Gastroesophageal sphincter (tissue), 4 donors: ENCODE data around the gene USP43. TPM values are rescaled to one million over a fixed set of nuclear protein-coding genes. Genes with fewer than 3 reads are reported as not detected.

Experiments used
- ATAC-seq: fragments of 150-250 bp; one replicate; pipeline ENCODE4 v1.9.1; 2016; ENCODE audit warnings: mild to moderate bottlenecking, moderate library complexity
- H3K27ac ChIP-seq, 4 donors: fragments of 200-600 bp; sonication (generic) in 3 of 4; 1 replicate in 3 of 4; 2 replicates in 1 of 4; pipeline ENCODE4 v1.5.1; 2016 to 2019
- H3K27me3 ChIP-seq: fragments of 200-600 bp; sonication (generic); one replicate; pipeline ENCODE4 v1.5.1; 2019
- H3K36me3 ChIP-seq, 2 donors: fragments of 200-600 bp; sonication (generic); one replicate each; pipeline ENCODE4 v1.5.1; 2019; ENCODE audit warnings: control low read depth in 1 of 2
- H3K4me1 ChIP-seq, 3 donors: fragments of 200-600 bp; sonication (generic); 1 replicate in 2 of 3; 2 replicates in 1 of 3; pipeline ENCODE4 v1.5.1; 2016 to 2019; ENCODE audit warnings: control low read depth in 2 of 3
- H3K4me3 ChIP-seq, 2 donors: fragments of 200-600 bp; sonication (generic); one replicate each; pipeline ENCODE4 v1.5.1; 2019; ENCODE audit warnings: mild to moderate bottlenecking in 1 of 2, moderate library complexity in 1 of 2
- H3K9me3 ChIP-seq, 3 donors: fragments of 200-600 bp; sonication (generic); one replicate each; pipeline ENCODE4 v1.5.1; 2017 to 2019; ENCODE audit warnings: control low read depth in 2 of 3
- CTCF ChIP-seq, 4 experiments: fragments of 200-600 bp in 2 of 4; fragments of 450-650 bp in 2 of 4; sonication (generic) in 1 of 4; IDR thresholded peaks; one replicate each; pipeline ENCODE4 v1.5.1; 2017 to 2019; ENCODE audit warnings: antibody characterized with exemption in 4 of 4, mild to moderate bottlenecking in 2 of 4, moderate library complexity in 2 of 4
- EP300 ChIP-seq: sonication (generic); formaldehyde crosslinking; IDR thresholded peaks from one replicate; pipeline ENCODE4 v1.6.1; 2017; ENCODE audit warnings: antibody characterized with exemption, mild to moderate bottlenecking
- POLR2A ChIP-seq, 2 donors: fragments of 450-650 bp; IDR thresholded peaks; one replicate each; pipeline ENCODE4 v1.6.1; 2017; ENCODE audit warnings: antibody characterized with exemption in 2 of 2, mild to moderate bottlenecking in 2 of 2, moderate library complexity in 1 of 2
- POLR2AphosphoS5 ChIP-seq: sonication (generic); formaldehyde crosslinking; IDR thresholded peaks from one replicate; pipeline ENCODE4 v1.6.1; 2017; ENCODE audit warnings: antibody characterized with exemption
- WGBS, 2 donors: methylation state at CpG; one replicate each; pipeline ENCODE4 v1.1.5; 2018; ENCODE audit warnings: low coverage in 1 of 2; 5-methylcytosine and 5-hydroxymethylcytosine counted together
- total RNA-seq, 4 donors: library from RNA; depleted of rRNA; stranded (reverse); fragments of >200 nt; gene quantifications; one replicate each; pipeline ENCODE4 v1.1.0, GENCODE V29; 2016

USP43 gene
- total RNA-seq, 4 donors from 2014 or later = 0.17 to 0.27 TPM; not detected in 2

DNA sequence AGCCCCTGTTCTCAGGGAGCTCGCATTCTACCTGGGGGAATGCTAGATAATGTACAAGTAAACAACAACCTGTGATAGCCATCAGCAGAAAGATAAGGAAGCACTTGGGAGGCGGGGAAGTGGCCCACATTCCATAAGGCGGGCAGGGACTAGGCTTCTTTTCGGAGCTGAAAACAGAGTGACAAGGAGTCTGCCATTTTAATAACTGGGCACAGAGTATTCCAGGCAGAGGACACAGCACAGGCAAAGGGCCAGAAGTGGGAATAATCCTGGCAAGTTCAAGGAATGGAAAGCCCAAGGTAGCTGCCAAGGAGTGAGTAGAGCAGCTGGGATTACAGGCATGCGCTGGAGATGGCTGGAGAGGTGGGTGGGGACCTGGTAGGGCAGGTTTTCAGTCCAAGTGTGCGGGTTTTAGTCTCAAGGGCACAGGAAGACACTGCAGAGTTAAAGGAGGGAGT, 24.3 kb downstream of the USP43 start:
- no peak for ATAC-seq
- H3K36me3 ChIP-seq = no peaks in the 10 kb centered on the region
- H3K4me1 ChIP-seq = no peaks in the 10 kb centered on the region
- 68 to 70% methylated on average over 3 to 6 of the region's 6 CpGs for WGBS, 2 donors
- H3K4me3 ChIP-seq = no peak overlapping the region
- TF ChIP-seq CTCF (IDR thresholded peaks at IDR 0.05) (no peak), POLR2AphosphoS5 (no peak), POLR2A (IDR thresholded peaks at IDR 0.05) (no peak), EP300 (no peak)
- H3K27ac ChIP-seq = no peak overlapping the region
- H3K27me3 ChIP-seq = peaks cover 29% of the 10 kb centered on the region
- peaks cover 0 to 7% (median 0%) of the 10 kb centered on the region in 3 donors for H3K9me3 ChIP-seq

DNA sequence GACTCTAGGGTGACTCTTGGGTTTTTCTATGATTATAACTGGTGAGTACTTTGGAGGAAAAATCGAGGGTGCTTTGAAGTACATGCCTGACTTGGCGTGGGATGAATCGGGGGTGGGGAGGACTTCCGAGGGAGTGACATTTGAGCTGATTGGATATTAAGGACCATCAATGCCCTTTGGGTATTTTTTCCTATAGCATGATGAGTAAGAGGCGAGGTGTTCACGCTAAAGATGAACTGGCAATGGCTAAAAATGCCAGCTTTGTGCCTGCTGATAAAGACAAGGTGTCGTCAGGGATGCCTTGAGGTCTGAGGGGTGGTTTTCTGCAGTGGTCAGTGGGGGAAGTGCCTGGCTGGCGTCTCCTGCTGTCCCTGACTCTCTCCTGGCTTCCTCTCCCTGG, 25.3 kb downstream of the USP43 start:
- no peak overlapping the region for H3K27ac ChIP-seq
- peaks cover 0 to 6% (median 0%) of the 10 kb centered on the region in 3 donors for H3K9me3 ChIP-seq
- WGBS, 2 donors = 64 to 90% methylated on average over 2 to 7 of the region's 8 CpGs
- H3K4me3 ChIP-seq = no peak overlapping the region
- peaks cover 29% of the 10 kb centered on the region for H3K27me3 ChIP-seq
- H3K36me3 ChIP-seq = no peaks in the 10 kb centered on the region
- no peaks in the 10 kb centered on the region for H3K4me1 ChIP-seq
- ATAC-seq = no peak
- no peak for TF ChIP-seq EP300
- no peak for TF ChIP-seq CTCF (IDR thresholded peaks at IDR 0.05)
- no peak for TF ChIP-seq POLR2AphosphoS5
- TF ChIP-seq POLR2A (IDR thresholded peaks at IDR 0.05) = no peak

DNA sequence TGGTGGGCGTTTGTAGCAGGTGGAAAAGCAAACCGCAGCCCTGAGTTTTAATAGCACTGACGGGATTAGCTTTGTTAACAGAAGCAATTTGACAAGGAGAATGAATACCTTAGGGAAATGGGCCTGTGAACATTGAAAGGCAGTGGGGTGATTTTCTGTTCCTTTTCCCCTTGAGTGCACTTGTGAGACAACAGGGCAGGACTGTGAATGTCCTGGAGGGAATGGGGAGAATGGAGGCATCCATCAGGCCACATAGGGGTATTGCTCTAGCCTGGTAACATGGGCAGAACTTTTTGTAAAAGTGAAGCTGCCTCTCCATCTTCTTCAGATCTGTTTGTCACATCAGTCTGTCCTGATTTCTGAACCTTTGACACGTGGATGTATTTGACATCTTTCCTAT, 26.2 kb downstream of the USP43 start:
- peaks cover 21% of the 10 kb centered on the region for H3K27me3 ChIP-seq
- ATAC-seq = no peak
- TF ChIP-seq CTCF (IDR thresholded peaks at IDR 0.05) = no peak
- no peak for TF ChIP-seq POLR2AphosphoS5
- no peak for TF ChIP-seq POLR2A (IDR thresholded peaks at IDR 0.05)
- TF ChIP-seq EP300 = no peak

DNA sequence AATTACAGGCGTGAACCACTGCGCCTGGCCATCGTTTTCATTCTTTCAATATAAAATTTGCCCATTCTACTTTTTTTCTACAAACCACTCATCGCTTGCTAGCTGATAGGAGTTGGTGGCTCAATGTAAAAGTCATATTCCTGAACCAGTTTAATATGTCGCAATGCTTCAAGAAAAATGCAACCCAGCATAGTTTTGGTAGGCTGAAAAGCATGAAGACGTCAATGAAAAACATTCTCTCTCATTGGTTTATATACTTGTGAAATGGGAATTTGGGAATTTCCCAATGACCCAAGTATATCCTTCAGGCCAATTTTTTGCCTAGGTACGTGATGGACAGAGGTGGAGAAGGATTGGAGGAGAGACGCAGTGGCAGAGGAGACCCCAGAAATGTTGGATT, 26.9 kb downstream of the USP43 start:
- ATAC-seq = no peak
- WGBS, 2 donors = 74 to 85% methylated on average over 6 to 8 of the region's 8 CpGs
- Histone ChIP-seq H3K9me3 (no peaks in the 10 kb centered on the region), H3K4me1 (no peaks in the 10 kb centered on the region), H3K27ac (no peak overlapping the region), H3K4me3 (no peak overlapping the region), H3K36me3 (no peaks in the 10 kb centered on the region), H3K27me3 (peaks cover 21% of the 10 kb centered on the region)
- TF ChIP-seq EP300 (no peak), CTCF (IDR thresholded peaks at IDR 0.05) (no peak), POLR2A (IDR thresholded peaks at IDR 0.05) (no peak)

More for the DNA sequence above, 26.2 kb downstream of the USP43 start:
- H3K9me3 ChIP-seq = no peaks in the 10 kb centered on the region
- H3K36me3 ChIP-seq = no peaks in the 10 kb centered on the region
- H3K4me1 ChIP-seq = no peaks in the 10 kb centered on the region
- 57 to 67% methylated on average over 4 of the region's 4 CpGs for WGBS, 2 donors
- no peak overlapping the region for H3K4me3 ChIP-seq
- no peak overlapping the region for H3K27ac ChIP-seq

DNA sequence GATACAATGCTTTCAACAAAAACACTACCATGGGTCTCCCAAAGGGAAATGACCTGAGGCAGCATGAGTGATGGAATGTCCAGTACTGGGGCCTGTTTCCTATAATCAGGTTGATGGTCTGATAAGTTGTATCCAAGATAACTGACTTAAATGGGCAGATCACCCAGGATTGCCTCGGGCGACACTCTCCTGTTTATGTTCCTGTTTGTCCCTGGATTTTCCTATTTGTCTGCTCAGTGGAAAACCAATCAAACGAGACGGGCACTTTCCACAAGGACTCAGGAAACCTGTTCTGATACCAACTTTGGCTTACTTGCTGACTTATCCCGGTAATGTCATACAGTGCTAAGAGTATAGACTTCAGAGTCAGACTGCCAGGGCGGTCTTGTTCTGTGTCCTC, 27.4 kb downstream of the USP43 start:
- no peaks in the 10 kb centered on the region for H3K9me3 ChIP-seq
- no peak for TF ChIP-seq EP300
- no peak for TF ChIP-seq POLR2AphosphoS5
- no peak for TF ChIP-seq CTCF (IDR thresholded peaks at IDR 0.05)
- TF ChIP-seq POLR2A (IDR thresholded peaks at IDR 0.05) = no peak
- H3K27me3 ChIP-seq = peaks cover 21% of the 10 kb centered on the region
- H3K27ac ChIP-seq = no peak overlapping the region
- ATAC-seq = no peak
- H3K4me3 ChIP-seq = no peak overlapping the region
- WGBS, 2 donors = 94 to 96% methylated on average over 5 to 6 of the region's 6 CpGs
- H3K4me1 ChIP-seq = no peaks in the 10 kb centered on the region
- H3K36me3 ChIP-seq = no peaks in the 10 kb centered on the region
